Measurements from ENCODE around the gene WDR93. TPM values are rescaled to one million over a fixed set of nuclear protein-coding genes. Genes with fewer than 3 reads are reported as not detected.

WDR93 gene
- total RNA-seq, 1 experiment from 2014 or later = not detected

DNA sequence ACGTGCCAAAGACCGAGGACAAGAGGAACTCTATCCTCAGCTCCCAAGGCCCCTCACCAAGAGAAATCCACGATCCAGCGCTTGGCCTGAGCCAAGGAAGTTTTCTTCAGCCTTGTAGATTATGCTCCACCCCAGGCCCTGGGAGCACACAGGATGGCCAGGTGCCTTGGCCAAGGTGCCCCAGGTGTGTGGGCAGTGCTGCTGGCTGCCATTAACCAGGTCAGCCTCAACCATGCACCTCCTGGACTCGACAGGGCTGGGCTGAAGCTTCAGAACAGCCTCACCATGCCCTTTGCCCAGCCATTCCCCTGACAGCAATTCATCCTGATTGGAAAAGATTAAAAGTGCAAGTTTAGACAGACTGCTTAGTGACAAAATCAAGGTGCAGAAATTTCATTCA is 71.3 kb downstream of the WDR93 start:
- Histone ChIP-seq H3K9ac (ENCODE audit: extremely low read depth, insufficient read length, low read length) (no peak overlapping the region), H3K23ac (ENCODE audit: insufficient read length, low read depth, low read length) (no peak overlapping the region), H4K8ac (replicated peaks; ENCODE audit: insufficient read length, low read depth, low read length) (no peak overlapping the region), H4K5ac (ENCODE audit: insufficient read length, low read depth, low read length) (no peak overlapping the region), H3K56ac (ENCODE audit: insufficient read length, low read depth, low read length) (no peak overlapping the region), H2BK5ac (ENCODE audit: insufficient read length, low read length) (no peak overlapping the region), H3K4me1 (ENCODE audit: insufficient read depth, low read length) (no peaks in the 10 kb centered on the region), H2BK120ac (ENCODE audit: low read depth, low read length, poor library complexity, severe bottlenecking) (no peak overlapping the region), H3K9me3 (ENCODE audit: control insufficient read depth, low read depth, low read length) (no peaks in the 10 kb centered on the region), H3K4ac (ENCODE audit: low read depth, low read length) (no peak overlapping the region), H3K79me1 (ENCODE audit: insufficient read depth, low read depth, low read length, poor library complexity, severe bottlenecking) (no peaks in the 10 kb centered on the region), H2BK20ac (ENCODE audit: low read depth, low read length, poor library complexity, severe bottlenecking) (no peak overlapping the region), H2AFZ (ENCODE audit: low read length) (no peak overlapping the region), H3K27me3 (ENCODE audit: insufficient read depth, low read length) (no peaks in the 10 kb centered on the region), H3K23me2 (ENCODE audit: insufficient read length, low read depth, low read length, poor library complexity, severe bottlenecking) (no peaks in the 10 kb centered on the region), H2AK5ac (ENCODE audit: insufficient read length, low read length) (no peak overlapping the region), H3K4me2 (ENCODE audit: insufficient read depth, insufficient read length, low read length) (no peak overlapping the region), H3K27ac (ENCODE audit: insufficient read length, low read depth, low read length) (no peak overlapping the region), H3K18ac (ENCODE audit: insufficient read length, low read depth, low read length) (no peak overlapping the region), H4K20me1 (ENCODE audit: control insufficient read depth, insufficient read depth, insufficient read length) (no peaks in the 10 kb centered on the region), H3K79me2 (ENCODE audit: insufficient read depth, low read length) (no peaks in the 10 kb centered on the region), H2BK12ac (ENCODE audit: insufficient read length, low read depth, low read length) (no peak overlapping the region), H3K14ac (ENCODE audit: insufficient read depth, low read length) (no peak overlapping the region), H4K91ac (ENCODE audit: insufficient read length, low read depth, low read length) (no peak overlapping the region), H2BK15ac (ENCODE audit: low read depth, low read length) (no peak overlapping the region), H3T11ph (ENCODE audit: low read length) (no peak overlapping the region)
- no peak overlapping the region for H3K4me3 Mint-ChIP-seq
- no peaks in the 10 kb centered on the region; a peak in 1 of 5 replicates for H3K9me3 Mint-ChIP-seq
- no peak overlapping the region for H3K27ac Mint-ChIP-seq
- H3K36me3 Mint-ChIP-seq (ENCODE audit: insufficient read depth in 1 of 3, low read depth in 3 of 3) = no peaks in the 10 kb centered on the region
- H3K27me3 Mint-ChIP-seq (ENCODE audit: low read depth) = peaks cover 9% of the 10 kb centered on the region
- WGBS (ENCODE audit: extremely low coverage, insufficient read length, low lambda C conversion rate) = no CpG with 5 or more reads among the region's 5 CpGs
- DNase-seq = no peak
- TF ChIP-seq, protein P1, sequence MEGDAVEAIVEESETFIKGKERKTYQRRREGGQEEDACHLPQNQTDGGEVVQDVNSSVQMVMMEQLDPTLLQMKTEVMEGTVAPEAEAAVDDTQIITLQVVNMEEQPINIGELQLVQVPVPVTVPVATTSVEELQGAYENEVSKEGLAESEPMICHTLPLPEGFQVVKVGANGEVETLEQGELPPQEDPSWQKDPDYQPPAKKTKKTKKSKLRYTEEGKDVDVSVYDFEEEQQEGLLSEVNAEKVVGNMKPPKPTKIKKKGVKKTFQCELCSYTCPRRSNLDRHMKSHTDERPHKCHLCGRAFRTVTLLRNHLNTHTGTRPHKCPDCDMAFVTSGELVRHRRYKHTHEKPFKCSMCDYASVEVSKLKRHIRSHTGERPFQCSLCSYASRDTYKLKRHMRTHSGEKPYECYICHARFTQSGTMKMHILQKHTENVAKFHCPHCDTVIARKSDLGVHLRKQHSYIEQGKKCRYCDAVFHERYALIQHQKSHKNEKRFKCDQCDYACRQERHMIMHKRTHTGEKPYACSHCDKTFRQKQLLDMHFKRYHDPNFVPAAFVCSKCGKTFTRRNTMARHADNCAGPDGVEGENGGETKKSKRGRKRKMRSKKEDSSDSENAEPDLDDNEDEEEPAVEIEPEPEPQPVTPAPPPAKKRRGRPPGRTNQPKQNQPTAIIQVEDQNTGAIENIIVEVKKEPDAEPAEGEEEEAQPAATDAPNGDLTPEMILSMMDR (conservative IDR thresholded peaks at IDR 0.05) = no peak
- peaks cover 10 to 13% of the 10 kb centered on the region in 2 experiments for H3K4me1 Mint-ChIP-seq
